HL-60 (cell line): ENCODE results near the gene LRWD1.

Source experiments
- CTCF ChIP-seq: IDR thresholded peaks from one replicate; pipeline ENCODE4 v1.5.1; 2011; ENCODE audit warnings: low read length, control low read depth, inconsistent platforms; ENCODE audit not compliant: insufficient read depth
- POLR2AphosphoS5 ChIP-seq: IDR thresholded peaks from 2 replicates; pipeline ENCODE4 v1.6.1; 2012; ENCODE audit warnings: low read depth
- REST ChIP-seq: IDR thresholded peaks from 2 replicates; pipeline ENCODE4 v1.6.1; 2012; ENCODE audit warnings: low read depth; ENCODE audit not compliant: insufficient replicate concordance

DNA sequence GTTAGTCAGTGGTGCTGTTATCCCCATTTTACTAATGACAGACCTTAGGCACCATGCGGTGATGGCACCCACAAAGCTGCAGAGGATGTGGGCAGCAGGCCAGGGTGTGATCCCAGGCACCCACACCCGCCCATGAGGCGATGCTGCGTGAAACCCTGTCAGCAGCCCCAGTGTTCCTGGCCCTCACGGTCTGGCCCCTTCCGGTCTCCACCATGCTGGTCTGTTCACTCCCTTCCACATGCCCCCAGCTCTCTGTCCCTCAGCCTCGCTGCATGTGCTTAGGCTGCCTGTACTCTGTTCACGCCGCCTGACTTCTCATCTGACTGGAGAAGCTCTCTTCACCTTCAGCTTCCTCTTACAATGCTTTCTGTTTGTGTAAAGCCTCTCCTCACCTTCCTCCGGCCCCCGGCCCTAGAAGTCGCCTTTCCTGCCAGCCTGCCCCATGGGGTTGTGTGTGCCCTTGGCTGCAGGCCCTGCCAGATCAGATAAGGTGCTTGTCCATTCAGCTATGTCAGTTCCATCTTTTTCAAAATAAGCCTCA lies 49.0 kb upstream of the LRWD1 start:
- TF ChIP-seq CTCF, result no peak
- peak; percentile 37; the same call in 1 of the 2 replicates for TF ChIP-seq POLR2AphosphoS5
- TF ChIP-seq REST, result no peak
